G401.6 (cell line): Measurements from ENCODE around the gene ENG.
"Not testable (repeated sequence)": the region's sequence is repeated elsewhere in the genome, so short reads cannot be mapped to it uniquely, and the experiment has no call there.

ENCODE experiments used
- FAIRE-seq: peaks from 2 replicates; lab custom pipeline; 2012; peaks lifted over from hg19 to GRCh38; lab: Jason Lieb, UNC

Gene ENG

GRCh38 chr9:127854184-127854806 lies at the start of gene ENG:
ENG (minus strand) TSS chr9:127854658; CDS start chr9:127854355, 303 bp downstream.
- no peak for FAIRE-seq

- no peak for FAIRE-seq
Observed at GRCh38 chr9:127903557-127904475, 49.4 kb upstream of the ENG start.

- FAIRE-seq, result no peak
Observed at GRCh38 chr9:127899128-127899943, 44.9 kb upstream of the ENG start, which contains the start of gene ST6GALNAC6. ST6GALNAC6 (minus strand) TSS chr9:127899603; CDS start chr9:127897981, 1,622 bp downstream.

GRCh38 chr9:127898433-127899127 lies 44.1 kb upstream of the ENG start:
- FAIRE-seq, result no peak

- no peak for FAIRE-seq
Observed at GRCh38 chr9:127897193-127897692, 42.8 kb upstream of the ENG start.

GRCh38 chr9:127896395-127897192 lies 42.1 kb upstream of the ENG start:
- no peak for FAIRE-seq

GRCh38 chr9:127895811-127896210 lies 41.4 kb upstream of the ENG start:
- no peak for FAIRE-seq

- no peak for FAIRE-seq
Observed at GRCh38 chr9:127893392-127893791, 38.9 kb upstream of the ENG start.

GRCh38 chr9:127892831-127893230 lies 38.4 kb upstream of the ENG start:
- no peak for FAIRE-seq

- no peak for FAIRE-seq
Observed at GRCh38 chr9:127890053-127890452, 35.6 kb upstream of the ENG start.

- peak; percentile 85 for FAIRE-seq
Observed at GRCh38 chr9:127887792-127888191, 33.3 kb upstream of the ENG start.

- FAIRE-seq, result no peak
Observed at GRCh38 chr9:127886401-127886972, 32.0 kb upstream of the ENG start.

- no peak for FAIRE-seq
Observed at GRCh38 chr9:127885508-127886281, 31.2 kb upstream of the ENG start.

GRCh38 chr9:127884976-127885490 lies 30.6 kb upstream of the ENG start:
- no peak for FAIRE-seq

- FAIRE-seq, result no peak
Observed at GRCh38 chr9:127884427-127884911, 30.0 kb upstream of the ENG start.

- FAIRE-seq, result no peak
Observed at GRCh38 chr9:127883959-127884358, 29.5 kb upstream of the ENG start.

- not testable (repeated sequence) for FAIRE-seq
Observed at GRCh38 chr9:127881715-127882114, 27.3 kb upstream of the ENG start.

GRCh38 chr9:127880143-127880542 lies 25.7 kb upstream of the ENG start:
- FAIRE-seq, result no peak

GRCh38 chr9:127878652-127879390 lies 24.4 kb upstream of the ENG start:
- no peak for FAIRE-seq
